NCI-H82 treated with DMSO at 0.1 percent for 48 hours (cell line): ENCODE results near the gene FRMPD4.

Experiments used
- DNase-seq: peaks from one replicate; lab custom pipeline; 2025; ENCODE audit not compliant: unreplicated experiment; lab: John Stamatoyannopoulos, UW

FRMPD4 gene

DNA sequence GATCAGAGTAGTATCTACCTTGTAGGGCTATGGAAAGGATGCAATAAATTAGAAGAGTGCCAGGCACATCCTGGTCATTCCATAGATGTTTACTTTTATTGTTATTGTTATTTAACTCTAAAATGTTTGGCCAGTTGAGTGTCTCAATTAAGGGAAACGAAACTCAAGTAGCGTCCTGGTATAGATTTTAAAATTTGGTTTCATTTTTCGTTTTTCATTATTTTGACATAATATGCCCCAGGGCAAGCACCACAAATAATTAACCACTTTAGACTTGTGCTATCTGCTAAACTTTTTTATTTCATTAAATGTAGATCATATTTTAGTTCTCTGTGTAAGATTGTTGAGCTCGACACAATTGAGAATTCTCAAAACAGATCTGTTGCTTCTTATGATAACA is 473.2 kb downstream of the FRMPD4 start:
- DNase-seq = no peak

- DNase-seq = no peak
Measured at GRCh38 chrX:12614266-12614665, 476.0 kb downstream of the FRMPD4 start.

- DNase-seq = no peak
Measured at GRCh38 chrX:12615061-12615460, 476.8 kb downstream of the FRMPD4 start.

- DNase-seq = no peak
Measured at GRCh38 chrX:12617241-12617640, 479.0 kb downstream of the FRMPD4 start.

- DNase-seq = no peak
Measured at GRCh38 chrX:12647230-12647629, 509.0 kb downstream of the FRMPD4 start.

DNA sequence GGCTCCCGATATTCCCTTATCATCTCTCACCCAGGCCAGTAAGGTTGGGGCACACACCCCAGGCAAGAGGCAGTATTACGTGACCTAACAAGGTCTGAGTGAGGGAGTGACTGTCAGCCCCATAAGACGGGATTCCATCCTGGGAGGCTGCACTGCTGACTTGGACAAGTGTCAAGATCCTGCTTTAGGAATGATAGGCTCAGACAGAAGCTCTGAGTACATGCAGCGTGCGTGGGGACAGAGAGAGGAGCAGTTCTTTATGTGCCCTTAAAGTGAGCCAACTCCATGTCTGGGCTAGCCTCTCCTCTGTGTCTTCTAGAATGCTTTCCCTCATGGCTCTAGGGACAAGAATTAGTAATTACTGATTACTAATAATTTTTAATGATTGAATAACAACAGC is 510.7 kb downstream of the FRMPD4 start:
- DNase-seq = no peak

DNA sequence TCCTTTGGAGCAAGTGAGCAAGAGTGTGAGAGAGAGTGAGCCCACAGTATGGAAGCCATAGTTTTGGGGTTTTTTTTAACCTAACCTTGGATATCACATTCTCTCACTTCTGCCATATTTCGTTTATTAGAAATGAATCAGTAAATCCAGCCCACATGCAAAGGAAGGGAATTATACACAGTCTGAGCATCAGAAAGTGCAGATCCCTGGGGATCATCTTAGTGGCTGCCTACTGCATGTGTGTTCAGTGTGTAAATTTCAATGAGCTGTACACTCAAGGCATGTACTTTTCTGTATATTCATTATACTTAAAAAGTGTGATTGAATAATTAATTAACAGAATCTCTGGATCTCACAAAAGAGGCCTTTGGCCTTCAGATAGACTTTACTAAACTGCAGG is 519.2 kb downstream of the FRMPD4 start:
- no peak for DNase-seq

GRCh38 chrX:12657881-12658280 is 519.6 kb downstream of the FRMPD4 start:
- DNase-seq = no peak

- DNase-seq = no peak
Measured at GRCh38 chrX:12661464-12661863, 523.2 kb downstream of the FRMPD4 start.

DNA sequence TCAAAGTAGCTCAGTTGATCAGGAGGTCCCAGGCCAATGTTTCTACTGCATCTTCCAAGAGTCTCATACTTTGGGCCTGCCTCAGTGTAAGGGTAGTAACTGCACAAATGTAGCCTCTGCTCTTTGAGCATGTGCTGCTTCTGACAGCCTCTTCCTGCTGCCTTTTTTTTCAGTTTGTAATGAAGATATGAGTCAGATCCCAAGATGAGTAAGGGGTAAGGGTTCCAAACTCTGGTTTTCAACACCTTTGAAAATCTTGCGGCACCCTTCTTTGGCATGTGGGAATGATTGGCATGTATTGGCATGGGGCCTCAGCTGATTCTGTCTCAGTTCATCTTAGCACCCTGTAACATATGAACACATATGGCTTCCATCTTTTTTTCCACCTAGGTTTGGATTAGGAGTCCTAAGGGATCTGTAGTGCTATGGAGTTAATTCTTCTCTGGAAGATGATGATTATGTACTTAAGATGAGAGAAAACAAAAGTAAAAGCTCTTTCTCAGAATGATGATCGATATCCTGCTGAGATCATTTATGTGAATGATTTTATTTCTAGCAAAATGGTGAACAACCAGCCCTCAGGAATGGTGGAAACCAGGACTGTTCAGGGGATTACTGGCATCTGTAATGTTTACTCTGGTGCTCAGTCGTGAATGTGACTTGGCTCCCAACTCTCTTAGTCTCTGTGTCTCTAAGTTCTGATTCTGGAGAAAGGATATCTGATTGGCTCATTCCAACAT is 534.3 kb downstream of the FRMPD4 start:
- DNase-seq = no peak

GRCh38 chrX:12673487-12673886 is 535.2 kb downstream of the FRMPD4 start:
- no peak for DNase-seq

DNA sequence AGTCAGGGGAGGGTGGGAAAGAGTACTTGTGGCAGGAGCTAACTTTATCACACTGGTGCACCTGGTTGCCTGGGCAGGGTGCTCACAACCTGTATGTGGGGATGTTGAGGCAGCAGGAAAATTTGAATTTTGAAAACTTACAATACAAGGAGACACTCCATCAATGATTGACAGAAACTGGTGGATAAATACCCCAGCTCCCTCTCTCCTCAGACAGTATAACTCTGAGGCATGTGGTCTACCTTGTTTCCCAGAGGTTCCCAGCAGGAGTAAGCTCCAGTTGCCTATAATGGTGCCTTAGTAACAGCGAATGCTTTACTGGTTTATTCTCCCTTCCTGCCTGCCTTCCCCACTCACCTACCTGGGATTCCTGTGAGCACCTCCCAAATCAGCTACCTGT is 541.2 kb downstream of the FRMPD4 start:
- DNase-seq = no peak

DNA sequence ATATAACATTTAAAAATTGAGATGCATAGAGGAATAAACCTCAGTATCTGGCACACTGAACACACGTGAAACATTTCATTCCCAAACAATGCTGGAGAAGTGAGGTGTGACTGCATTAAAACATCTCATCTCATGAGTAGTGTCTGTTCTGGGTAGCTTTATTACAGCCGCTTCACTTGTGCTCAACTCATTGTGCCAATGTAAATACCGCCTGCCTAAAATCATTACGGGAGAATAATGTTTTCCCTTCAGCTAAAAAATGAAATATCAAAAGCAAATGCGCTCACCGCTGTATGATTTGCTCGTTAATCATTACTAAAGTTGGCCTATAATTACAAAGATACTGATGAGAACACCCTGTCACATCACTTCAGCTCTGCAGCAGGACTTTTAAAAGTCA is 542.8 kb downstream of the FRMPD4 start:
- no peak for DNase-seq

DNA sequence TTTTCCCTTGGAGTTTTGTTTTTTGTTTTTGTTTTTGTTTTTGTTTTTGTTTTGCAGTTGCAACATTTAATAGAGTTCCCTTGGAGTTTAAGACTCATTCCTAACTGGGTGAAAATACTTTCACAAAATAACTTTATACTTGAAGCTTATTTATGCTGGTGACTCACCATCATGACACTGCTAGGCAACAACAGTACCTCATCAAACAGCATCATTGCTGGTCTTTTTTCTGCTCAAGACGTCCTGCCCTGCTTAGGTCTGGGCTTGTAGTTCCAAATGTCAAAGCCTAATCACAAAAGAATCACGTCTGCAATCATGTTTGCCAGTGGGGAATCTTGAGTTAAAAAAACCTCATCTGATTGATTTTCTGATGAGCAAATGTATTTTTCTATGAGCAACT is 547.3 kb downstream of the FRMPD4 start:
- DNase-seq = no peak

DNA sequence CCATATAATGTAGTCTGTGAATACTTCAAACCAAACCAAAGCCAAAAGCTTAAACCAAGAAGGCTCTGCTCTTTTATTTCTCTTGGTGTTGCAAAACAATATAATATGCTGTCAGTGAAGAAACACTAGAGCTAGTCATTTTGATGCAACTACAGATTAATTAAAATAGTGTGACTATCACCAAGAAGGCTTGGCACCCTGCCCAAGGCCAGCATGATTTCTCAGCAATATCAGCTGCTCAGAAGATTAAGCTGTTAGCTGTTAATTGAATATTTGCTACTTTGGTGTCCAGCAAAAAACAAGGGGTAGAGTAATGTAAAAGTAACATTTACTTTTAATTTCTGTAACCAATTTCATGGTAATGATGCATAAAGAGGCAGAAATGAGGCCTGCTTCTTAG is 548.1 kb downstream of the FRMPD4 start:
- no peak for DNase-seq

DNA sequence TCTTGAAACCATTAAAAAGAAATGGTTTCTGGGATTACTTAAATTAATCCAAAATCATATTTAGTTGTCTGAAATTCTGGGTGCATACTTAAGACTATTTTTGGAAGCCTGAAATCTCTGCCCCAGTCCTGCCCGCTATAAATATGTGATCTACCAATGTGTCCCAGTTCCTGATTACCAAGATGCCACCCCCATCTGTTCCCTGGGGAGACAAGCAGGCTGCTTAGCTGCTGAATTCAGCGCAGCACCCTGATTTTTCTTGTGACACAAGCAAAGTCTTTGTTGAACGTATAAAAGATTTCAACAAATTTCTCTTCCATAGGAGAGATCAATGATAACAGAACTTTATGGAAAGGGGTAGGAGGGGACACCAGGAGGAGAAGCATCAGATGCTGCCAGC is 552.4 kb downstream of the FRMPD4 start:
- no peak for DNase-seq

- DNase-seq = no peak
Measured at GRCh38 chrX:12693754-12694153, 555.5 kb downstream of the FRMPD4 start.

- DNase-seq = no peak
Measured at GRCh38 chrX:12700745-12701144, 562.5 kb downstream of the FRMPD4 start.

DNA sequence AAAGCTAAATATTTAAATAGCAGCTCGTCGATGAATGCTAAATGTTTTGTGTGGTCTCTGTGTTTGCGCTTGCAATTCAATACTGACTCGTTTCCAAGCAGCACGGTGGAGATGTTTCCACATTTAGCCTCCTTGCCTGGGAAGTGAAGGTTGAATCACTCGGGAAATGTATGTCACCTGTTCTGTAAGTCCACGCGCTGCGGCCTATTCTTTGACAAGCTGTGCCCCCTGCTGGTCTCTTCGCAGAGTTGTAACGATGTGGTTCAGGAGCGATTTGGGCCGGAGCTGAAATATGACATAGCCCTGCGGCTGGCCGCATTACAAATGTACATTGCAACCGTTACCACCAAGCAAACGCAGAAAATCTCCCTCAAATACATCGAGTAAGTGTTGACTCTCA is 563.4 kb downstream of the FRMPD4 start:
- DNase-seq = peak; percentile 1

DNA sequence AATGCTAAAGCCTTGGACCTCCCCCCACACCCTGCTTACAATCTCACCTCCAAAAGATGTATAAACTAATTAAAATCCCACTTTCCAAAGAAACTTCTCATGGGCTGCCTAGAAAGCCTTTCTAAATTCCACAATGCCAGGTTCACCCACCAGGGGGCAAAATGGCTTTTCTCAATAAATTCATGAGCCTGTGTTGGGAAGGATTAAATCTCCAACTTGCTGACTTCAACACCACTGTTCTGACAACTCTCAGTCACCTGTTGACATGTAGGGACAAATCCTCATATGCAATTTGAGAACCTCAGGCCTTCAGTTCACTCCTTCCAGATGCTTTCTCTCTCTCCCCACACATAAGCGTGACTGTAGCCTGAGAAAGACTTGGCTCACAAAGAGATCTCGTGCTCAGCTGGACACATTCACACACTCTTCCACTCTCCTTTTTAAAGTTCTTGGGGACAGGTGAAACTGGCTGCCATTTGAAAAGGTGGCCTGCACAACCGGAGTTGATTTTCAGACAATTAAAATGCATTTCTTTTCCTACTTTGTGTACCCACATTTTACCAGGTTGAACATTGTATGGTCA is 564.3 kb downstream of the FRMPD4 start:
- no peak for DNase-seq

DNA sequence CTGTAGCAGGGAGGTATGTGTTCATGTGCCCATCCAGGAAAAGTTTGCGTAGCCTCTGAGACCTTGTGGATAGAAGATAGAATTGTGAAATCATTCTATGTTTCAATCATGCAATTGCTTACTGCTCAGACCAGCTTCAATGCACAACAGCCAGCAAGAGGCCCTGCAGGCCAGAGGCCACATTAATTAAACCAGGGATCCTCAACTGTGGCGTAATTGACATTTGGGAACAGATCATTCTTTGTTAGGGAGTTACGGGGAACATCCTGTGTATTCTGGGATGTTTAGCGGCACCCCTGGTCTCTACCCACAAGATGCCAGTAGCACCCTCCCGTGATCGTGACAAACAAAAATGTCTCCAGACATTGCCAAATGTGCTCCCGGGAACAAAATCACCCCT is 566.4 kb downstream of the FRMPD4 start:
- no peak for DNase-seq

GRCh38 chrX:12709047-12709446 is 570.8 kb downstream of the FRMPD4 start:
- DNase-seq = no peak

- DNase-seq = no peak
Measured at GRCh38 chrX:12711435-12712040, 573.3 kb downstream of the FRMPD4 start.
